ENCODE data around the gene ST7L.
A peak's percentile ranks its signal among the peaks of the same experiment; 100 is the strongest.

ST7L gene

DNA sequence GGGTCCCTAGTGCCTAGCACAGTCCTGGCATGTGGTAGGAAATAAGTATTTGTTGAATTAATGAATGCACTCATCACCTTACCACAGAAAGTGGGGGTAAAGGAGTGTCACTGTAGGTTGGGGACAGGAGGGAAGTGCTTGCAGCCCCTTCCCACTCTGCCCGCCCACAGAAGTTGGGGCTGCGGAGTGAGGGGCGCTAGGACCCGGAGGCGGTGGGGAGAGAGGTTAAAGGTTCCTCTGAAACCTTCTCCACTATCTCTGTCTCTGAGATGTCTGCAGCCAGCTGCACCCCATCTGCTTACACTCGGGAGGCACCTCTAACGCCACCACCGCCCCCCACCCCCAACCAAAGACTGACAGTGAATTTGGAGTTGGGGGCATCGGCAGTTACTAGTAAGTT lies 111.6 kb downstream of the ST7L start:
- H3K14ac ChIP-seq (ENCODE audit: low read length), result no peak overlapping the region
- no peak overlapping the region for H2AFZ ChIP-seq (ENCODE audit: insufficient read depth, low read length, poor library complexity)
- H3K27ac ChIP-seq (ENCODE audit: low read depth, low read length), result no peak overlapping the region
- H3K36me3 ChIP-seq (ENCODE audit: control insufficient read depth in 1 of 2, insufficient read depth in 2 of 2, low read length in 2 of 2), result no peaks in the 10 kb centered on the region
- no peaks in the 10 kb centered on the region for H3K79me2 ChIP-seq (ENCODE audit: control insufficient read depth, insufficient read depth, low read length, poor library complexity)
- H2BK12ac ChIP-seq (ENCODE audit: low read length), result no peak overlapping the region
- no peak for DNase-seq
- no peak overlapping the region for H2BK120ac ChIP-seq (ENCODE audit: insufficient read depth, low read length, poor library complexity)
- H4K12ac ChIP-seq (ENCODE audit: low read depth, low read length), result no peak overlapping the region
- H3K23ac ChIP-seq (ENCODE audit: low read length), result no peak overlapping the region
- no CpG with 5 or more reads among the region's 9 CpGs for WGBS (ENCODE audit: extremely low coverage, insufficient coverage, insufficient read length)
- no peak overlapping the region for H3K4me3 ChIP-seq (ENCODE audit: low read depth, low read length)
- H3K27me3 ChIP-seq (ENCODE audit: insufficient read depth, low read length), result peaks cover 52% of the 10 kb centered on the region
- H3K4me1 ChIP-seq (ENCODE audit: control insufficient read depth in 1 of 2, insufficient read depth in 2 of 2, low read length in 2 of 2), result peaks cover 3 to 20% of the 10 kb centered on the region in 2 experiments
- no peak overlapping the region for H3K18ac ChIP-seq (ENCODE audit: low read length)
- no peak overlapping the region for H2AK5ac ChIP-seq (ENCODE audit: low read length)
- H3K79me1 ChIP-seq (ENCODE audit: low read length), result no peaks in the 10 kb centered on the region
- no peak overlapping the region for H3K4ac ChIP-seq (ENCODE audit: low read depth, low read length)
- peaks cover 3% of the 10 kb centered on the region for H3K9me3 ChIP-seq (ENCODE audit: insufficient read depth, low read depth, low read length)
- no peak overlapping the region for H4K91ac ChIP-seq (ENCODE audit: low read depth, low read length)
- H2BK5ac ChIP-seq (ENCODE audit: low read depth, low read length, poor library complexity), result no peak overlapping the region
- H4K8ac ChIP-seq (ENCODE audit: low read depth, low read length), result no peak overlapping the region
- no peak overlapping the region for H3K9ac ChIP-seq (ENCODE audit: low read length)
- peak overlapping the region; percentile 65 for H3K4me2 ChIP-seq (ENCODE audit: low read length)

DNA sequence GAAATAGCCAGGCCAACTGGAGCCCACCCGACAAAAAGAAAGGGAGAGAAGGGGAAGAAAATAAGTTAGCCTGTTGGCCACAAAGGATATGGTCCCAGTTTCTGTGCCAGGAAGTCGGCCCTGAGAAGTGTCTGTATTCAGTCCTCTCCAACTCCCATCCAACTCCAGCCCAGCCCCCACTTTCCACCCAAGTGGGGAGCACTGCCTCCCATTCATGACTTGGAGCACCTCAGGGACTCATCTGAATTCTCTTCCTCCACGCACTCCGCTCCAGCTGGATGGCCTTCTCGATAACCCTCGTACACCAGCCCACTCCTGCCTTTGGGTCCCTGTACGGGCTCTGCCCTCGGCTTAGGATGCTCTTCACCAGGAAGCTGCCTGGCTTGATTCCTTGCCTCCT lies 112.2 kb downstream of the ST7L start:
- Histone ChIP-seq H3K27me3 (ENCODE audit: insufficient read depth, low read length) (peaks cover 53% of the 10 kb centered on the region), H2BK5ac (ENCODE audit: low read depth, low read length, poor library complexity) (no peak overlapping the region), H2AK5ac (ENCODE audit: low read length) (no peak overlapping the region), H3K36me3 (ENCODE audit: control insufficient read depth in 1 of 2, insufficient read depth in 2 of 2, low read length in 2 of 2) (no peaks in the 10 kb centered on the region), H4K8ac (ENCODE audit: low read depth, low read length) (no peak overlapping the region), H2AFZ (ENCODE audit: insufficient read depth, low read length, poor library complexity) (no peak overlapping the region), H2BK12ac (ENCODE audit: low read length) (no peak overlapping the region), H3K79me1 (ENCODE audit: low read length) (no peaks in the 10 kb centered on the region), H3K14ac (ENCODE audit: low read length) (no peak overlapping the region), H3K9ac (ENCODE audit: low read length) (no peak overlapping the region), H4K12ac (ENCODE audit: low read depth, low read length) (no peak overlapping the region), H3K79me2 (ENCODE audit: control insufficient read depth, insufficient read depth, low read length, poor library complexity) (no peaks in the 10 kb centered on the region), H3K18ac (ENCODE audit: low read length) (no peak overlapping the region), H3K4me2 (ENCODE audit: low read length) (no peak overlapping the region), H3K4me1 (ENCODE audit: control insufficient read depth in 1 of 2, insufficient read depth in 2 of 2, low read length in 2 of 2) (peaks cover 5 to 22% of the 10 kb centered on the region in 2 experiments), H2BK120ac (ENCODE audit: insufficient read depth, low read length, poor library complexity) (no peak overlapping the region), H3K9me3 (ENCODE audit: insufficient read depth, low read depth, low read length) (peaks cover 3% of the 10 kb centered on the region), H4K91ac (ENCODE audit: low read depth, low read length) (no peak overlapping the region), H3K4me3 (ENCODE audit: low read depth, low read length) (no peak overlapping the region), H3K4ac (ENCODE audit: low read depth, low read length) (no peak overlapping the region), H3K23ac (ENCODE audit: low read length) (no peak overlapping the region), H3K27ac (ENCODE audit: low read depth, low read length) (no peak overlapping the region)
- DNase-seq, result peak in 1 of 2 donors; percentile 34
- no CpG with 5 or more reads among the region's 8 CpGs for WGBS (ENCODE audit: extremely low coverage, insufficient coverage, insufficient read length)

DNA sequence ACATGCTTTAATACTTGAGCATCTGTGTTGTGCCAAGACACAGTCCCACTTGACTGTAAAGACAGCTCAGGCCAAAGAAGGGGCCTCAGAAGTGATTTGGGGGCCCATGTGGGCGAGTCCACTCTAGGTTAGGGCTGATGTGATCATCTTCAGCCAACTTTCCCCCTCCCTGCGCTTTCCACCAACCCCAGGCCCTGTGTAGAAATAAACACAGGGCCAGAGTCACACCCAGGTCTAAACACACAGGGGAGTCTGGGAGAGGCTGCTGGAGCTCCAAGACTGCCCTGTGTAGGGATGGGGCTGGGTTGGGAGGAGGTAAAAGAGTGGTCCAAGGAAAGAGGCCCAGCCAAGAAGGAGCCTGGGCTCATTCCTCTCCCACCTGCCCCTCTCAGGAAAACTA lies 112.6 kb downstream of the ST7L start:
- H3K36me3 ChIP-seq (ENCODE audit: control insufficient read depth in 1 of 2, insufficient read depth in 2 of 2, low read length in 2 of 2), result no peaks in the 10 kb centered on the region
- H3K23ac ChIP-seq (ENCODE audit: low read length), result no peak overlapping the region

DNA sequence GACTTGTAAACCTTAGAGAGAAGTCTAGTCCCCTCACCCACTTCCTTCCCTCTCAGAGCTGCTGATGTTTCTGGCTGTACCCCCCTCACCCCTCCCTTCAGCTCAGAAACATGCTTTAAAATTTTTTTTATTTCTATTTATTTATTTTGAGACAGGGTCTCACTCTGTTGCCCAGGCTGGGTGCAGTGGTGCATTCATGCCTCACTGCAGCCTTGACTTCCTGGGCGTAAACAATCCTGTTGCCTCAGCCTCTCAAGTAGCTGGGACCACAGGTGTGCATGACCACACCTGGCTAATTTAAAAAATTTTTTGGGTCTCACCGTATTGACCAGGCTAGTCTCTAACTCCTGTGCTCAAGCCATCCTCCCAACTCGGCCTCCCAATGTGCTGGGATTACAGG lies 113.1 kb downstream of the ST7L start:
- Histone ChIP-seq H3K14ac (ENCODE audit: low read length) (no peak overlapping the region), H3K27ac (ENCODE audit: low read depth, low read length) (no peak overlapping the region), H3K36me3 (ENCODE audit: control insufficient read depth in 1 of 2, insufficient read depth in 2 of 2, low read length in 2 of 2) (no peaks in the 10 kb centered on the region), H3K9me3 (ENCODE audit: insufficient read depth, low read depth, low read length) (peaks cover 3% of the 10 kb centered on the region), H3K23ac (ENCODE audit: low read length) (no peak overlapping the region), H4K8ac (ENCODE audit: low read depth, low read length) (no peak overlapping the region), H3K18ac (ENCODE audit: low read length) (no peak overlapping the region), H2BK12ac (ENCODE audit: low read length) (no peak overlapping the region), H2AFZ (ENCODE audit: insufficient read depth, low read length, poor library complexity) (no peak overlapping the region), H3K79me2 (ENCODE audit: control insufficient read depth, insufficient read depth, low read length, poor library complexity) (no peaks in the 10 kb centered on the region), H4K91ac (ENCODE audit: low read depth, low read length) (no peak overlapping the region), H2BK5ac (ENCODE audit: low read depth, low read length, poor library complexity) (no peak overlapping the region), H2BK120ac (ENCODE audit: insufficient read depth, low read length, poor library complexity) (no peak overlapping the region), H3K9ac (ENCODE audit: low read length) (no peak overlapping the region), H3K4me2 (ENCODE audit: low read length) (no peak overlapping the region), H3K4ac (ENCODE audit: low read depth, low read length) (no peak overlapping the region), H3K4me3 (ENCODE audit: low read depth, low read length) (no peak overlapping the region), H4K12ac (ENCODE audit: low read depth, low read length) (no peak overlapping the region), H2AK5ac (ENCODE audit: low read length) (no peak overlapping the region), H3K27me3 (ENCODE audit: insufficient read depth, low read length) (peaks cover 52% of the 10 kb centered on the region), H3K4me1 (ENCODE audit: control insufficient read depth in 1 of 2, insufficient read depth in 2 of 2, low read length in 2 of 2) (peaks cover 6 to 23% of the 10 kb centered on the region in 2 experiments), H3K79me1 (ENCODE audit: low read length) (no peaks in the 10 kb centered on the region)
- no peak for DNase-seq
- WGBS (ENCODE audit: extremely low coverage, insufficient coverage, insufficient read length), result no CpG with 5 or more reads among the region's 3 CpGs

More for the DNA sequence above, 112.6 kb downstream of the ST7L start:
- H2BK120ac ChIP-seq (ENCODE audit: insufficient read depth, low read length, poor library complexity), result no peak overlapping the region
- H2AFZ ChIP-seq (ENCODE audit: insufficient read depth, low read length, poor library complexity), result no peak overlapping the region
- peaks cover 3% of the 10 kb centered on the region for H3K9me3 ChIP-seq (ENCODE audit: insufficient read depth, low read depth, low read length)
- H3K4me2 ChIP-seq (ENCODE audit: low read length), result no peak overlapping the region
- no peak overlapping the region for H4K12ac ChIP-seq (ENCODE audit: low read depth, low read length)
- H3K79me1 ChIP-seq (ENCODE audit: low read length), result no peaks in the 10 kb centered on the region
- no peak overlapping the region for H2AK5ac ChIP-seq (ENCODE audit: low read length)
- H3K4me3 ChIP-seq (ENCODE audit: low read depth, low read length), result no peak overlapping the region
- H4K91ac ChIP-seq (ENCODE audit: low read depth, low read length), result no peak overlapping the region
- no peaks in the 10 kb centered on the region for H3K79me2 ChIP-seq (ENCODE audit: control insufficient read depth, insufficient read depth, low read length, poor library complexity)
- no peak overlapping the region for H4K8ac ChIP-seq (ENCODE audit: low read depth, low read length)
- WGBS (ENCODE audit: extremely low coverage, insufficient coverage, insufficient read length), result no CpG with 5 or more reads among the region's 2 CpGs
- H3K27me3 ChIP-seq (ENCODE audit: insufficient read depth, low read length), result peaks cover 53% of the 10 kb centered on the region
- no peak overlapping the region for H3K4ac ChIP-seq (ENCODE audit: low read depth, low read length)
- no peak overlapping the region for H2BK5ac ChIP-seq (ENCODE audit: low read depth, low read length, poor library complexity)
- DNase-seq, result no peak
- peaks cover 6 to 23% of the 10 kb centered on the region in 2 experiments for H3K4me1 ChIP-seq (ENCODE audit: control insufficient read depth in 1 of 2, insufficient read depth in 2 of 2, low read length in 2 of 2)
- no peak overlapping the region for H3K14ac ChIP-seq (ENCODE audit: low read length)
- no peak overlapping the region for H3K27ac ChIP-seq (ENCODE audit: low read depth, low read length)
- H3K18ac ChIP-seq (ENCODE audit: low read length), result no peak overlapping the region
- H2BK12ac ChIP-seq (ENCODE audit: low read length), result no peak overlapping the region
- no peak overlapping the region for H3K9ac ChIP-seq (ENCODE audit: low read length)
